H1 (cell line): ENCODE results near the gene TCL1A. TPM values are rescaled to one million over a fixed set of nuclear protein-coding genes. Genes with fewer than 3 reads are reported as not detected.

Source experiments
- CTCF ChIA-PET: fragments of 300-600 bp; sonication (Branson Sonifier 250); formaldehyde crosslinking; loops from one replicate; lab custom pipeline; 2021; ENCODE audit not compliant: partially characterized antibody; lab: Charles Lee
- POLR2A ChIA-PET: fragments of 300-600 bp; sonication (Branson Sonifier 250); formaldehyde crosslinking; loops from one replicate; lab custom pipeline; 2021; ENCODE audit warnings: inconsistent platforms; ENCODE audit not compliant: partially characterized antibody; lab: Charles Lee
- DNase-seq, 2 experiments: peaks; one replicate each; pipeline versions ENCODE4 v3.0.0 to v3.0.0-alpha.2; 2010 to 2022; ENCODE audit warnings: low spot score in 2 of 2, low read depth in 1 of 2, mixed read lengths in 1 of 2
- FAIRE-seq: peaks from 2 replicates; lab custom pipeline; 2011; peaks lifted over from hg19 to GRCh38; lab: Jason Lieb, UNC
- H2AFZ ChIP-seq: 2 replicates; pipeline ENCODE4 v1.8.1; 2012; ENCODE audit warnings: low read length, inconsistent platforms
- H2AK5ac ChIP-seq: 2 replicates; pipeline ENCODE4 v1.6.1; 2013; ENCODE audit warnings: low read depth, low read length
- H2BK120ac ChIP-seq: replicated peaks from 2 replicates; pipeline ENCODE3; 2013; ENCODE audit warnings: low read depth, low read length, inconsistent platforms
- H2BK12ac ChIP-seq: 2 replicates; pipeline ENCODE4 v1.6.1; 2013; ENCODE audit warnings: low read depth, low read length
- H2BK15ac ChIP-seq: 2 replicates; pipeline ENCODE4 v1.6.1; 2013; ENCODE audit warnings: low read length
- H2BK20ac ChIP-seq: 2 replicates; pipeline ENCODE4 v1.6.1; 2013; ENCODE audit warnings: low read length
- H2BK5ac ChIP-seq: 2 replicates; pipeline ENCODE4 v1.6.1; 2013; ENCODE audit warnings: low read depth, low read length
- H3K14ac ChIP-seq: 2 replicates; pipeline ENCODE4 v1.6.1; 2013; ENCODE audit warnings: inconsistent platforms; ENCODE audit not compliant: insufficient read length
- H3K18ac ChIP-seq: 2 replicates; pipeline ENCODE4 v1.6.1; 2013; ENCODE audit warnings: low read length; ENCODE audit errors: extremely low read depth
- H3K23ac ChIP-seq: 2 replicates; pipeline ENCODE4 v1.6.1; 2013; ENCODE audit warnings: inconsistent platforms; ENCODE audit not compliant: insufficient read length
- H3K23me2 ChIP-seq: 2 replicates; pipeline ENCODE4 v1.6.1; 2013; ENCODE audit warnings: low read depth, low read length
- H3K27ac ChIP-seq: 2 replicates; pipeline ENCODE4 v1.6.1; 2011; ENCODE audit warnings: low read depth, low read length, inconsistent platforms
- H3K27me3 ChIP-seq, 4 experiments: replicated peaks in 1 of 4; 1 replicate in 1 of 4; 2 replicates in 3 of 4; pipeline versions ENCODE4 v1.6.1 to v1.8.1; 2011 to 2013; ENCODE audit warnings: low read length in 3 of 4, mild to moderate bottlenecking in 3 of 4, inconsistent platforms in 2 of 4, mixed read lengths in 2 of 4, moderate library complexity in 1 of 4; ENCODE audit not compliant: control insufficient read depth in 3 of 4, insufficient read depth in 3 of 4; ENCODE audit errors: extremely low read depth in 1 of 4
- H3K36me3 ChIP-seq, 4 experiments: 2 replicates each; pipeline versions ENCODE4 v1.6.1 to v1.8.1; 2011 to 2013; ENCODE audit warnings: mild to moderate bottlenecking in 4 of 4, low read length in 3 of 4, moderate library complexity in 2 of 4, control low read depth in 1 of 4, inconsistent platforms in 1 of 4; ENCODE audit not compliant: insufficient read depth in 4 of 4, control insufficient read depth in 2 of 4
- H3K4ac ChIP-seq: replicated peaks from 2 replicates; pipeline ENCODE3; 2013; ENCODE audit warnings: low read length, low read depth, mixed read lengths, inconsistent platforms; ENCODE audit not compliant: insufficient read length
- H3K4me1 ChIP-seq, 4 experiments: replicated peaks in 1 of 4; 1 replicate in 1 of 4; 2 replicates in 3 of 4; pipeline versions ENCODE4 v1.6.1 to v1.8.1; 2011 to 2013; ENCODE audit warnings: low read length in 3 of 4, inconsistent platforms in 2 of 4, mixed read lengths in 1 of 4; ENCODE audit not compliant: insufficient read depth in 4 of 4, control insufficient read depth in 3 of 4
- H3K4me2 ChIP-seq, 2 experiments: 2 replicates each; pipeline versions ENCODE4 v1.6.1 to v1.8.1; 2011 to 2013; ENCODE audit warnings: low read depth in 2 of 2, low read length in 2 of 2, control low read depth in 1 of 2, inconsistent platforms in 1 of 2, mild to moderate bottlenecking in 1 of 2; ENCODE audit not compliant: insufficient read depth in 1 of 2
- H3K4me3 ChIP-seq, 4 experiments: fragments of 200-600, 300-600 bp in 1 of 4; sonication (generic), shearing (Covaris generic), sonication (Bioruptor Twin) in 1 of 4; 2 replicates each; pipeline versions ENCODE4 v1.5.1 to v1.8.1; 2011 to 2016; ENCODE audit warnings: low read length in 4 of 4, low read depth in 3 of 4, control low read depth in 2 of 4, inconsistent platforms in 2 of 4, mild to moderate bottlenecking in 2 of 4, mixed read lengths in 1 of 4, moderate library complexity in 1 of 4; ENCODE audit not compliant: insufficient read depth in 2 of 4; ENCODE audit errors: extremely low read depth in 1 of 4
- H3K56ac ChIP-seq: replicated peaks from 2 replicates; pipeline ENCODE3; 2013; ENCODE audit warnings: low read depth, mild to moderate bottlenecking, mixed read lengths, low read length, inconsistent platforms; ENCODE audit not compliant: insufficient read length
- H3K79me1 ChIP-seq: 2 replicates; pipeline ENCODE4 v1.6.1; 2013; ENCODE audit warnings: low read depth, low read length, control low read depth
- H3K79me2 ChIP-seq, 2 experiments: 2 replicates each; pipeline versions ENCODE4 v1.6.1 to v1.8.1; 2012 to 2013; ENCODE audit warnings: low read length in 2 of 2, mild to moderate bottlenecking in 2 of 2, inconsistent platforms in 1 of 2; ENCODE audit not compliant: insufficient read depth in 2 of 2, control insufficient read depth in 1 of 2
- H3K9ac ChIP-seq, 4 experiments: replicated peaks in 1 of 4; 1 replicate in 1 of 4; 2 replicates in 3 of 4; pipeline versions ENCODE4 v1.6.1 to v1.8.1; 2011 to 2013; ENCODE audit warnings: low read depth in 3 of 4, low read length in 3 of 4, control low read depth in 2 of 4, mild to moderate bottlenecking in 2 of 4, moderate library complexity in 2 of 4, inconsistent platforms in 1 of 4; ENCODE audit errors: extremely low read depth in 1 of 4
- H3K9me3 ChIP-seq, 2 experiments: 2 replicates each; pipeline versions ENCODE4 v1.6.1 to v1.8.1; 2012 to 2013; ENCODE audit warnings: mild to moderate bottlenecking in 2 of 2, moderate library complexity in 2 of 2, control low read depth in 1 of 2, inconsistent platforms in 1 of 2, low read depth in 1 of 2, low read length in 1 of 2, mixed read lengths in 1 of 2; ENCODE audit not compliant: insufficient read depth in 2 of 2
- H4K20me1 ChIP-seq, 2 experiments: replicated peaks in 1 of 2; 2 replicates each; pipeline versions ENCODE3 to v1.8.1; 2011 to 2013; ENCODE audit warnings: inconsistent platforms in 2 of 2, low read length in 2 of 2, mild to moderate bottlenecking in 1 of 2; ENCODE audit not compliant: insufficient read depth in 2 of 2, control insufficient read depth in 1 of 2
- H4K5ac ChIP-seq: 2 replicates; pipeline ENCODE4 v1.6.1; 2013; ENCODE audit warnings: low read length, low read depth, mixed read lengths, inconsistent platforms; ENCODE audit not compliant: insufficient read length
- H4K8ac ChIP-seq: 2 replicates; pipeline ENCODE4 v1.8.0; 2013; ENCODE audit warnings: mild to moderate bottlenecking, moderate library complexity, low read length, inconsistent platforms; ENCODE audit not compliant: insufficient read depth; ENCODE audit errors: extremely low read depth
- H4K91ac ChIP-seq: replicated peaks from 2 replicates; pipeline ENCODE3; 2013; ENCODE audit warnings: low read length, mixed read lengths, inconsistent platforms; ENCODE audit not compliant: insufficient read length
- CEBPB ChIP-seq: IDR thresholded peaks from 2 replicates; pipeline ENCODE4 v1.6.1; 2012; ENCODE audit warnings: low read depth, low read length
- EGR1 ChIP-seq: IDR thresholded peaks from 2 replicates; pipeline ENCODE4 v1.6.1; 2011; ENCODE audit warnings: low read depth, low read length, borderline replicate concordance
- HDAC2 ChIP-seq, 2 experiments: fragments of 300-600 bp in 1 of 2; sonication (generic) in 1 of 2; IDR thresholded peaks; 2 replicates each; pipeline ENCODE4 v1.6.1; 2011 to 2012; ENCODE audit warnings: low read depth in 2 of 2, low read length in 2 of 2, mild to moderate bottlenecking in 2 of 2, moderate library complexity in 2 of 2, borderline replicate concordance in 1 of 2, inconsistent platforms in 1 of 2
- RAD21 ChIP-seq, 2 experiments: IDR thresholded peaks in 1 of 2; conservative IDR thresholded peaks in 1 of 2; 2 replicates each; pipeline ENCODE4 v1.6.1; 2011; ENCODE audit warnings: low read depth in 2 of 2, low read length in 2 of 2, improper control_type of control experiment in 1 of 2, inconsistent platforms in 1 of 2, mild to moderate bottlenecking in 1 of 2, moderate library complexity in 1 of 2
- TBP ChIP-seq: IDR thresholded peaks from 2 replicates; pipeline ENCODE4 v1.6.1; 2011; ENCODE audit warnings: low read depth, low read length, improper control_type of control experiment
- ZNF274 ChIP-seq: IDR thresholded peaks from 2 replicates; pipeline ENCODE4 v1.7.0; 2012; ENCODE audit warnings: low read length, borderline replicate concordance; ENCODE audit errors: extremely low read depth
- WGBS, 2 experiments: shearing (Covaris generic) in 1 of 2; methylation state at CpG; one replicate each; pipeline versions ENCODE4 v1.1.6 to v1.1.7; 2013 to 2015; ENCODE audit warnings: low lambda C conversion rate in 2 of 2, mixed read lengths in 2 of 2, inconsistent platforms in 1 of 2, low coverage in 1 of 2, missing lambda C conversion rate in 1 of 2; ENCODE audit not compliant: insufficient replicate concordance in 2 of 2, insufficient coverage in 1 of 2, insufficient read length in 1 of 2; ENCODE audit errors: extremely low coverage in 1 of 2, missing lambda C conversion rate in 1 of 2; 5-methylcytosine and 5-hydroxymethylcytosine counted together
- long read RNA-seq, 2 experiments: library from RNA in 1 of 2; library from capped mRNA in 1 of 2; stranded (forward); transcript quantifications; one replicate each; pipeline ENCODE4 v2.0.0, GENCODE V29; 2021; ENCODE audit warnings: inconsistent platforms in 1 of 2
- polyA minus RNA-seq, 3 experiments: library from RNA; depleted of rRNA, polyadenylated mRNA; stranded (reverse); fragments of >200 nt; gene quantifications; 1 replicate in 2 of 3; 2 replicates in 1 of 3; pipeline ENCODE4 v1.2.3, GENCODE V29; 2011
- polyA plus RNA-seq, 7 experiments: library from polyadenylated mRNA; depleted of rRNA in 3 of 7; stranded (reverse) in 5 of 7; unstranded in 2 of 7; fragments of >200 nt in 5 of 7; fragments of 200-250 nt in 2 of 7; gene quantifications; 1 replicate in 5 of 7; 2 replicates in 1 of 7; 4 replicates in 1 of 7; pipeline versions ENCODE4 v1.2.1 to v1.2.3, GENCODE V29; 2011 to 2013; ENCODE audit warnings: missing spikeins in 2 of 7, mixed read lengths in 2 of 7
- total RNA-seq: library from RNA; stranded (reverse); fragmentation: NEBNext Ultra II Directional; extraction: Animal tissue kit (Norgen Biotek cat#: 25700); gene quantifications from 2 replicates; pipeline ENCODE4 v1.2.1, GENCODE V29; 2021

Gene TCL1A, protein sequence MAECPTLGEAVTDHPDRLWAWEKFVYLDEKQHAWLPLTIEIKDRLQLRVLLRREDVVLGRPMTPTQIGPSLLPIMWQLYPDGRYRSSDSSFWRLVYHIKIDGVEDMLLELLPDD
- total RNA-seq = 0.35 and 0.65 TPM in 2 replicates
- 7.6 and 8.8 TPM in 2 replicates for polyA plus RNA-seq (2011; rRNA removed)
- polyA plus RNA-seq (2011; cell fraction: cytosol; rRNA removed) = 5.6 TPM
- 6.5 TPM for polyA plus RNA-seq (2011; cell fraction: nucleus; rRNA removed)
- polyA plus RNA-seq (2012, experiment 1 of 2) = 1.8 to 2.5 TPM (median 2.3 TPM) in 4 replicates
- 1.8 TPM for polyA plus RNA-seq (2012, experiment 2 of 2)
- 0.47 TPM for polyA plus RNA-seq (2013, experiment 1 of 2)
- polyA plus RNA-seq (2013, experiment 2 of 2) = 0.50 TPM
- 4.1 and 6.4 TPM in 2 replicates for polyA minus RNA-seq (2011; rRNA and poly(A)+ RNA removed)
- polyA minus RNA-seq (2011; cell fraction: cytosol; rRNA and poly(A)+ RNA removed) = 2.2 TPM
- 1.00 TPM for polyA minus RNA-seq (2011; cell fraction: nucleus; rRNA and poly(A)+ RNA removed)
- long read RNA-seq, experiment 1 = 0 reads
- long read RNA-seq, experiment 2, partial matches to known transcripts = 0 of 1 reads
- long read RNA-seq, experiment 2, other reads (novel, unspliced or antisense) = 0 of 1 reads

DNA sequence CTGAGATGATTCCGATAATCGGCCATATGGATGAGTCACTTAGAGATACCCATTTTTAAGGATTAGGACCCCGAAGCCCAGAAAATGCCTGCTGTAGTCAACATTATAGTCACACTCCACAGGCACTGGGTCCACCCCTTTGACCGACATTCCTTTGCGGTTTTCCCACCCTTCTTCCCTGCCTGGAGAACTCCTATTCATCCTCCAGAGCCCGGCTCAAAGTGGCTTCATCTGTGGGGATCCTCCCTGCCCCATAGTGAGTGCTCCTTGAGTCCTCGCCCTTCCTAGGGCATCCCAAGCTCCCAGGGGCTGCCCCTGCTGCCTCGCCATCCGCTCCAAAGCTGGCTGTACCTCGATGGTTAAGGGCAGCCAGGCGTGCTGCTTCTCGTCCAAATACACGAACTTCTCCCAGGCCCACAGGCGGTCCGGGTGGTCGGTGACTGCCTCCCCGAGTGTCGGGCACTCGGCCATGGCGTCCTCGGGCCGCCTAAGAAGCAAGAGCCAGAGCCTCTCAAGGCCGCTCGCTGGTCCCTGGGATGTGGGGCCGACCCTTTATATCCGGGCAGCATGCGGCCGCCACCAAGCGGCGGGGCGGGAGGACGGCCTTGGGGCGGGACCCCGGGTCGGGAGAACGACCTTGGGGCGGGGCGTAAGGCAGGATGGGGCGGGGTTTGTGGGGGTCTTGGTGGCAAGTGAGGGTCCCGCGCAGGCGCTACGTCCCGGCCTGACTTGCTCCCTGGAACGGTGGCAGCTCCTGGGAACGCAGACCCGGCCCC, at the start of gene TCL1A:
TCL1A (minus strand) TSS at position 530 of the 776 bp plus-strand sequence; CDS start at position 471, 59 bp downstream.
- Histone ChIP-seq H3K4me3 (peak within 1 kb of the TSS in 1 of 4 experiments; percentile 26; a peak in 1 of 8 replicates), H4K8ac (peak within 1 kb of the TSS; percentile 53; the same call in 1 of the 2 replicates), H3K18ac (no peak within 1 kb of the TSS), H2AK5ac (no peak within 1 kb of the TSS), H3K9ac (no peak within 1 kb of the TSS), H3K4ac (no peak within 1 kb of the TSS), H4K5ac (no peak within 1 kb of the TSS), H3K14ac (no peak within 1 kb of the TSS), H2BK15ac (peak within 1 kb of the TSS; percentile 61; the same call in 1 of the 2 replicates), H2BK12ac (peak within 1 kb of the TSS; percentile 87; the same call in 1 of the 2 replicates), H3K27me3 (peaks cover 0 to 9% (median 3%) of the 10 kb centered on the region in 4 experiments; a peak in 4 of 7 replicates), H2BK120ac (no peak within 1 kb of the TSS), H2AFZ (peak within 1 kb of the TSS; percentile 83; the same call in 1 of the 2 replicates), H2BK5ac (no peak within 1 kb of the TSS), H3K79me2 (no peaks in the 10 kb centered on the region), H4K91ac (no peak within 1 kb of the TSS), H2BK20ac (no peak within 1 kb of the TSS), H4K20me1 (no peaks in the 10 kb centered on the region), H3K23me2 (no peaks in the 10 kb centered on the region), H3K27ac (no peak within 1 kb of the TSS), H3K4me2 (peak within 1 kb of the TSS in 1 of 2 experiments; percentile 16; a peak in 1 of 4 replicates), H3K79me1 (no peaks in the 10 kb centered on the region), H3K4me1 (peaks cover 2 to 9% (median 4%) of the 10 kb centered on the region in 4 experiments), H3K23ac (no peak within 1 kb of the TSS), H3K9me3 (no peaks in the 10 kb centered on the region), H3K56ac (no peak within 1 kb of the TSS), H3K36me3 (no peaks in the 10 kb centered on the region)
- 72% methylated on average over 30 of the region's 47 CpGs; no CpG with 5 or more reads in 1 of the 2 experiments for WGBS, 2 experiments
- CTCF ChIA-PET = interaction anchor here (1.0 to 3.4 kb wide), 2 partner anchors 11 to 14 kb away, joined by 3 to 14 read pairs; no protein-coding TSS in a partner anchor
- DNase-seq (peak in 1 of 2 experiments; percentile 67), FAIRE-seq (no peak)
- POLR2A ChIA-PET = no interaction called here
- TF ChIP-seq CEBPB (no peak), ZNF274 (no peak), TBP (peak; percentile 44; the same call in 1 of the 2 replicates), RAD21 (IDR thresholded peaks at IDR 0.05 in 1 of 2, conservative IDR thresholded peaks at IDR 0.05 in 1 of 2; ENCODE audit: low read depth in 2 of 2, low read length in 2 of 2) (peak; percentile 14 to 52; a peak in 3 of 4 replicates), EGR1 (no peak), HDAC2 (IDR thresholded peaks at IDR 0.05; ENCODE audit: borderline replicate concordance in 1 of 2, low read depth in 2 of 2, low read length in 2 of 2) (no peak)
